ENCODE data around the gene TNFSF12. TPM values are rescaled to one million over a fixed set of nuclear protein-coding genes. Genes with fewer than 3 reads are reported as not detected.

Gene TNFSF12
- total RNA-seq, result 91.3 TPM
- long read RNA-seq, transcript TNFSF12-202 (8 exons, 1,625 nt), result minor isoform, 5 of 98 reads
- long read RNA-seq, transcript TNFSF12-201 (7 exons, 1,553 nt), result major isoform, 43 of 98 reads
- long read RNA-seq, transcript TNFSF12-203 (6 exons, 522 nt), result minor isoform, 9 of 98 reads
- long read RNA-seq, partial matches to known transcripts, result 13 of 98 reads
- long read RNA-seq, other reads (novel, unspliced or antisense), result 28 of 98 reads

GRCh38 chr17:7548585-7549400 is at the start of gene TNFSF12:
TNFSF12 (plus strand) TSS chr17:7549058; CDS start chr17:7549154, 96 bp downstream.
- H3K27ac ChIP-seq, result peak within 1 kb of the TSS; percentile 92
- ATAC-seq (peak; percentile 82 to 87), DNase-seq (peak; percentile 84)
- TF ChIP-seq CTCF (IDR thresholded peaks at IDR 0.05), result peak; percentile 19
- peak within 1 kb of the TSS; percentile 83 for H3K4me3 ChIP-seq
- no peaks in the 10 kb centered on the region for H3K9me3 ChIP-seq
- peaks cover 8% of the 10 kb centered on the region for H3K36me3 ChIP-seq
- no peaks in the 10 kb centered on the region for H3K27me3 ChIP-seq (ENCODE audit: low read depth)
- H3K4me1 ChIP-seq, result peaks cover 27% of the 10 kb centered on the region
- intact Hi-C loops (cut with DNase I), result no loop called here

DNA sequence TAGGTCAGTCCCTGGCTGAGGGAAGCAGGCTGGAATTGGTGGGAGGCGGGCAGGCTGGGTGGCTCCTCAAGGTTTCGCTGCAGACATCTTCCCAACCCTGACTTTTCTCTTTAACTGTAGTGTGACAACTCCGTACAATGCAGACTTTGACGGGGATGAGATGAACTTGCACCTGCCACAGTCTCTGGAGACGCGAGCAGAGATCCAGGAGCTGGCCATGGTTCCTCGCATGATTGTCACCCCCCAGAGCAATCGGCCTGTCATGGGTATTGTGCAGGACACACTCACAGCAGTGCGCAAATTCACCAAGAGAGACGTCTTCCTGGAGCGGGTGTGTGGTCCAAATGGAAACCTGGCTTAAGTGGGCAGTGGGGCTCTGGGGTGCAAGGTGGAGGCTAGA is 49.7 kb upstream of the TNFSF12 start:
- no peak for TF ChIP-seq CTCF (IDR thresholded peaks at IDR 0.05)
- Histone ChIP-seq H3K27me3 (ENCODE audit: low read depth) (no peaks in the 10 kb centered on the region), H3K27ac (no peak overlapping the region), H3K36me3 (peaks cover 93% of the 10 kb centered on the region), H3K4me1 (peaks cover 13% of the 10 kb centered on the region), H3K4me3 (no peak overlapping the region), H3K9me3 (no peaks in the 10 kb centered on the region)
- intact Hi-C loops (cut with DNase I), result no loop called here
- ATAC-seq (no peak), DNase-seq (no peak)

- no peak overlapping the region for H3K4me3 ChIP-seq
- TF ChIP-seq CTCF (IDR thresholded peaks at IDR 0.05), result no peak
- H3K27me3 ChIP-seq (ENCODE audit: low read depth), result no peaks in the 10 kb centered on the region
- H3K27ac ChIP-seq, result no peak overlapping the region
- no peak for ATAC-seq
- H3K36me3 ChIP-seq, result peaks cover 100% of the 10 kb centered on the region
- H3K9me3 ChIP-seq, result no peaks in the 10 kb centered on the region
- H3K4me1 ChIP-seq, result peaks cover 8% of the 10 kb centered on the region
- DNase-seq, result no peak
- intact Hi-C loops (cut with DNase I), result no loop called here
Observed at GRCh38 chr17:7501729-7502128, 47.1 kb upstream of the TNFSF12 start.

GRCh38 chr17:7502171-7502847 is 46.5 kb upstream of the TNFSF12 start:
- ATAC-seq, result no peak
- TF ChIP-seq CTCF (IDR thresholded peaks at IDR 0.05), result no peak
- Histone ChIP-seq H3K4me1 (peaks cover 3% of the 10 kb centered on the region), H3K36me3 (peaks cover 100% of the 10 kb centered on the region), H3K27ac (no peak overlapping the region), H3K9me3 (no peaks in the 10 kb centered on the region), H3K27me3 (ENCODE audit: low read depth) (no peaks in the 10 kb centered on the region), H3K4me3 (no peak overlapping the region)
- intact Hi-C loops (cut with DNase I), result no loop called here
- no peak for DNase-seq

- intact Hi-C loops (cut with DNase I), result no loop called here
- DNase-seq, result no peak
- TF ChIP-seq CTCF (IDR thresholded peaks at IDR 0.05), result peak; percentile 20
Observed at GRCh38 chr17:7502987-7503386, 45.9 kb upstream of the TNFSF12 start.

More at GRCh38 chr17:7502987-7503386, 45.9 kb upstream of the TNFSF12 start:
- Histone ChIP-seq H3K9me3 (no peaks in the 10 kb centered on the region), H3K4me1 (no peaks in the 10 kb centered on the region), H3K27ac (no peak overlapping the region), H3K36me3 (peaks cover 100% of the 10 kb centered on the region), H3K4me3 (no peak overlapping the region), H3K27me3 (ENCODE audit: low read depth) (no peaks in the 10 kb centered on the region)
- ATAC-seq, result peak in 1 of 2 donors; percentile 25
